GM18517 (cell line): Measurements from ENCODE around the gene DDN.

Source experiments
- ATAC-seq: cut with Tn5 transposase; IDR thresholded peaks from one replicate; pipeline ENCODE4 v1.9.1; 2021; ENCODE audit warnings: mild to moderate bottlenecking, moderate library complexity; ENCODE audit not compliant: unreplicated experiment

DDN gene

DNA sequence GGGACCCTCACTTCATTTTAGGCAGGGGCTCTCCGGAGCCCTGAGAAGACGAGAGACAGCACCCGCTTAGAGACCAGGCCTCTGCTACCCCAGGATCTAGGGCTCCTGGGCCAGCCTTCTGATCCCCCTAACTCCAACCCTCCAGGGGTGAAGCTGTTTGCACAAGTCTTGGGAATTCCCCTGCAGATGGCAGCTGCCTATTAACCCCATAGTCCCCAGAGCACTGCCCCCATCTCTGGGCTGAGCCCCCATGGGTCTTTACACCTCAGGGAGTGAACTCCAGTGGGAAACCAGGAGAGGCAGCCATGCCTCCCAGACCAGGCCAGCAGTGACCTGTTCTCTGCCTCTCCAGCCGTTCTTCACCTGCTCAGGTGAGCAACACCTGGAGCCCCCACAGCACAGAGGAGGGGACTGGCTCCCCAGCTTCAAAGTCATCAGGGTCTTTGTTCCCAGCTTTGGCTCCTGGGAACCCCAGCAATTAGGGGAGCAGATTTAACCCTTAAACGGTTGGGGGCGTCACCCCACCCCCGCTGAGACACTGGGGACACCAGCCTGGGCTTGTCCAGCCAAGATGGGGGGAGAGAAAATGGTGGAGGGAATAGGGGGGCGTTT is 29.9 kb downstream of the DDN start:
- ATAC-seq: no peak

DNA sequence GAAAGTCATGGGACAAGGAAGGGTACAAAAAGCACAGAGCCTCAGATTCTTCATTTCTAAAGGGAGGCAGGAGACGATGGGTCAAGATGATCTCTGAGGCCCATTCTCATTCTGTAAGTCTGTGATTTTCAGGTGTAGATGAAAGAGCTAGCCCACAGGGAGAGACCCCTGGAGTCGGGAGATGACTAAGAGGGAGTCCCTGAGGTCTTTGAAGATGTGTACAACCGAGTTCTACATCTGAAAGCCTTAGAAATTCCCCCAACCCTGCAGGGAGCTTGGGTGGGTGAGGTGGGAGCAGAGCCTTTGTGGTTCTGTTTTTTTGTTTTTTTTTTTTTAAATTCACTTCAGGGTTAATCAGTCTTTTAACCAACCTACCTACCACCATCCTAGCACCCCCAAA is 30.7 kb downstream of the DDN start:
- ATAC-seq: no peak

DNA sequence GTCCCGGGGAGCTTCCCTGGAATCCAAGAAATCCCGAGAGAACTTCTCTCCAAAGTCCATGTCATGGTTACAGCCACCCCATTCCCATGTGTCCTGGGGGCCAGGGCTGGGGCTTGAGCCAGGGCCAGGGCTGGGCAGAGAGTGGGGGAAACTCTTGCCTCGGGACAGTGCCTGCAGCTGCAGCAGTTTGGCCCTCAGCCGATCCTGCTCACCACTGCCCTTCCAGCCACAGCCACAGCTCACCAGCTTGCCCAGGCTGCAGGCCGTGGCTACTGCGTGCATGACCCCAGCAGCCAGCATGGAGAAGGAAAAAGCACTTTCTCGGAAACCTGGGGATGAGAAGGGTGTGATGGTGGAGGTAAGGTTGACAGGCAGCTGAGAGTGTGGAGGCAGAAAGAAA is 31.2 kb downstream of the DDN start:
- ATAC-seq: no peak

DNA sequence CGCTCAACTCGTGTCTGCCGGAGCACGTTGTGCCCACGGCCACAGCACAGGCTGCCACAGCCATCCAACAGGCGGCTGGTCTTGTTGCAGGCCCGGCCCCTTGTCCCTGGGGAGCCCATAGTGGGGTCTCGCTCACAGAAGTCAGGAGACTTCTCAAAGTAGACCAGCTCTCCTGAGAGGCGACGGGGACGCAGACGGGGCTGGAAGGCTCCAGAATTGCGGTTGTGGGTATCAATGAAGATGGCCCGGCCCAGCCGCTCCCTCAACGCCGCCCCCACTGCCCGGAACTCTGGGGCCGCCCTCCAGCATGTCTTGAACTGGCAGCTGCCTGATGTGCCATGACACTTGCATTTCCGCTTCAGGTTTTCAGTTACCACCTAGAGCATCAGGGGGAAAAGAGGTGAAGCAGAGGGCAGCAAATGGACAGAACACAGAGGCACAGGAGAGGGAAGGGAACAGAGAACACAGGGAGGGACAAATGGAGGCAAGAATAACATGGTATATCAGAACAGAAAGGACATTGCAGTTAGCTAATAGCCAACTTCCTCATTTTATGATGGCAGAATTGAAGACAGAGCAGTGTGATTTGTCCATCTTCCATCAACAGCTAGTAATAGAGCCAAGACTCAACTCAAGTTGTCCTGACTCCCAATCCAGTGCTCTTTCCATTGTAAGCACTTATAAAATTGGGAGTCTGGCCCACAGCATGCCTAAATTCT is 32.8 kb downstream of the DDN start:
- no peak for ATAC-seq

DNA sequence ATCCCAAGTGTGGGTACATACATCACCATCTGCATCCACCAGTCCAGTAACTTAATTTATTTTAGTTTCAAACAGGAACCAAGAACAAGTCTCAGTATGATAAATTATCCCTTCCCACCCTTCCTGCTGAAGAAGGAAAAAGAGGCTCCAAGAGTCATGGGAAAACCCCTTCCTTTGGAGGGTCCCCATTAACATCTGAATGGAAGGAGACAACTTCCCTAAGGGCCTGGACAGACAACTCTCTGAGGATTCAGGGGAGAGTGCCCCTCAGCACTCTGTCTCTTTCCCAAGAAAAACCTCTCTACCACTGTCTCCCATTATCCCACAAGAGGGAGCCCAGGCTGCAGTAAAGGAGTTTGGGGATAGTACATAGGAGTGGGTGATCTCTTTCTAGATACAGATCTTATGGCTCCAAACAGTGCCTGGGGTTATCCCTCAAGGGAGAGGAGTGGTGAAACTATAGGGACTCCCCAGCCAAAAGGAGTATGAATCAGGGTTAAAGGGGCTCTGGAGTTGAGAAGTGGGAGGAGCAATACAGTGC is 33.8 kb downstream of the DDN start:
- ATAC-seq: no peak

DNA sequence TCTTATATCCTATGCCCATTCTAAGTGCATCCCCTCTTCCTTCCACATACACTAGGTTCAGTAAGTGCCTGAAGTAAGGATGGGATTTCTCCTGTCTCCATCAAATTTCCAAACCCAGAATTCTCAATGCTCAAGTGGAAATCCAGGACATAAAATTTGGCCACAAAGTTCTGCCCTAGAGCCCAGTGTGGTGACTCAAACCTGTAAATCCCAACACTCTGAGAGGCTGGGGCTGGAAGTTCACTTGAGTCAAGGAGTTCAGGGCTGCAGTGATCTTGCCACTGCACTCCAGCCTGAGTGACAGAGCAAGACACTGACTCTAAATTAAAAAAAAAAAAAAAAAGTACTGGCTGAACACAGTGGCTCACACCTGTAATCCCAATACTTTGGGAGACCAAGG is 37.4 kb downstream of the DDN start:
- ATAC-seq: no peak

DNA sequence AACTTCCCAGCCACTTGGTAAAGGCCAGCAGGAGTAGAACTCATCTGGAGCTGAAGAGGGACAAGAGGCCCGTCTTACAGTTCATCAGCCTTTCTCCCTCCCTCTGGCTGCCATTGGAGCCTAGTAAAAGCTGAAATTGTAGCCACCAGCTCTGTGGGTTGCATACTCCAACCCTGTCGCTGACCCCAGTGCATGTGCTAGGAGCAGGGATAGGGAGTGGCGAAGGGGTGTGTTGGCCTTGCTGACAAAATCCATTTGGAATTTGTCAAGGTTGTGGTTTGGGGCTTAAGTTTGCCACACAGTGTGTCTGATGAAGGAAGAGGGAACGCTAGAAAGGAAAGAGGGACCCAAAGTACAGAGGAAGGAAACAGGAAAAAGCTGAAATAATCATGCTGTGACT is 37.8 kb downstream of the DDN start:
- ATAC-seq: no peak

DNA sequence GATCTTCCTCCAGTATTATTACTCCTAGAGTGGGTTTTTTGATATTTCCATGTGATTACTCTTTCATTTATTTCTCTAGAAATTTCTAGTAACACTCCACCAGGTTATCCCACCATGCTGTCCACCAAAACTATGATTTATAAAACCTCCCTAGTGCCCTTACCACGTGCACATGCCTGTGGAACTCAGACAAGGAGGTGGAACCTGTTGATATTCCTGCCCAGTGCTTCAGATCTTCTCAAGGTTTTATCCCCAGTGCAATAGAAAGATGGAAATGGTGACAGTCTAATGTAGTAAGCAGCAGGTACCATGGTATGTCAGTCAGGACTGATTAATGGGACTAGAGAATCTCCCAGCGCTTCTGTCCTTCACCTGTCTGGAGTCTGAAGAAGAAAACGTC is 38.3 kb downstream of the DDN start:
- ATAC-seq: no peak

DNA sequence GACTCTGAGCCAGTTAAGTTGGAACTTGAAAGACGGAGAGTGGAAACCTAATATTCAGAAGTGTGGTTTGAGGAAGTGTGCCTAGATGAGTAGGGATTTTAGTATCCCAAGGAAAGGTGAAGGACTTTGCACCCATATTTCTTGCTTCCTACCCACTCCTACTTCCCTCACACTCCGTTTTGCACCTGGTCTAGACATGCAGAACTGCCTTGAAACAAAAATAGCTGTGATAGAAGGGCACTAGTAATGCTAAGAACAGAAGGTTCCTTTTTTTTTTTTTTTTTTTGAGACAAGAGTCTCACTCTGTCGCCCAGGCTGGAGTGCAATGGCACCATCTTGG is 41.2 kb downstream of the DDN start:
- ATAC-seq: no peak

DNA sequence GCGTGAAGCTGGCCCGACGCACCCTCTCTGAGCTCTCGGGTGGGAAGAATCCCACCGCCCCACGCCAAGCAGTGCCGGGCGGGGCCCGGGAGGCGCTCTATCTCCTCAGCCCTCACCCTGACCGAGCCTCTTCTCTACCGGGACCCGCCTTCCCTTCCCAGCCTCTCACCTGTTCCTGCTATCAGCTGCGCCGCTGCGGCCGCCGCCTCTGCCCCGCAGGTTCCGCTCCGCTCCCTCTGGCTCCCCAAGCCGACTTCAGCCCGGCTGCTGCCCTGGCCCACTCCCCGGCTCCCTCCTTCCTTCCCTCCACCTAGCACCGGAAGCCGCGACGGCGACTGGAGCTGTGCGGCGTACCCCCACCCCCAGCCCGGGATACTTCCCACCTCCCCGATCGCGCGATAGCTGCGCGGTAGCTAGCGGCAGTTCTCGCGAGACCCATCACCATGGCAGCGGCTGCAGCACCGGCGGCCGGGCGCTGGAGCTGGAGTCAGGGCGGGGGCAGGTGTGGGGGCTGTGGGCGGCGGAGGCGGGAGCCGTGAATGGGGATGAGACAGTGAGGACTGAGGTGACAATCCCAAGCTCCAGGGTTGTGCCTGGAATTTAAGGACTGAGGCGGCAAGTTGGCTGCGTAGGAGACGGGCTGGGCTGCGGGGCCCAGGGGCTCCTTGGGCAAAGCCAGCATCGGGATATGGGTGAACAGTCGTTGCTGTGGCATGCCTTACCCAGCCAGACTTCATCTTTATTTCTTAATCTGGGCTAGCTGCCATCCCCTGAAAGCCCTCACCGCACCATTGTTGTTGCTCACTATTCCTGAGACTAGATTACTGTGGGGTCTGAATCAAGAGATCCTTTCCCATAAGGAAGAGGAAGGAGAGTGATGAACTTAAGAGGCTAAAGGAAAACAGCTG is 41.8 kb downstream of the DDN start, which contains the start of gene ARF3:
Gene ARF3 (minus strand): TSS at position 347 of the 908 bp plus-strand sequence. CDS start 16,392 bp downstream, outside the sequence.
- ATAC-seq: peak; percentile 79

DNA sequence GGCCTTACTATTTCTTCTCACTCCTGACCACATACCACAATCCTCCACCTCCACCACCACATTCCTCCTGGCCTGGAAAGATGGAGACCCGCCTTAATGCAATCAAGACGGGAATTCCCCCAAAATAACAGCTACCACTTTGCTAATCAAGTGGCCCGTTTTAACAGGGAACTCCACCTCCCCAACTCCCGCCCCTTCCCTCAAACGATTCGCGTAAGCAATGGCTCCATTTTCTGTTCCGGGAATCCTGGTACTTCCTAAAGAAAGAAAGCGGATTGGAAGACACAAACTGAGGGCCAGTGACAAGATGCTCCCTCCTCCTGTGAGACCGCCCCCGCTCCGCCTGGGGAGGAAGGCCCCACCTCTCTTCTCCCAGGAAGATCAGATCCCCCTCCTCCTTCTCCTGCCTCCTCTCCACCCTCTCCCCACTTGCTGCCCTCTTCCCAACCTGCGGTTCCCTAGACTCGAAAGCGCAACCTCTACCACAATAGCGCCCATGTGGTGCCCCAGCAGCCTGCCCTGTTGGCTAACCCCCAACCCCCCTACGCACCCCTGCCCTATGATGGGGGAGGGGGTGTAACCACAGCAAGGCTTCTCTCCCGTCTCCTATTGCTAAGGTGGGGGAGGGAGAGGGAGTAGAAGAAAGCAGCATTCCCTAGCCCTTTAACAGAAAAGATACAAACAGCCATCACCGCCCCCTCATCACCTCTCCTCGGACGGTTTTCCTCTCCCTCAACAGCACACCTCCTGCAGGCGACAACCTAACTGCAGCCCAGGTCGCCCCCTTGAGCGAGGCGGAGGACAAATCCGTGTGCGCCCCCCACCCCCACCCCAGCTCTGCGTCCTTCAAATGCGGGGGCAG is 42.7 kb downstream of the DDN start:
- ATAC-seq: no peak

DNA sequence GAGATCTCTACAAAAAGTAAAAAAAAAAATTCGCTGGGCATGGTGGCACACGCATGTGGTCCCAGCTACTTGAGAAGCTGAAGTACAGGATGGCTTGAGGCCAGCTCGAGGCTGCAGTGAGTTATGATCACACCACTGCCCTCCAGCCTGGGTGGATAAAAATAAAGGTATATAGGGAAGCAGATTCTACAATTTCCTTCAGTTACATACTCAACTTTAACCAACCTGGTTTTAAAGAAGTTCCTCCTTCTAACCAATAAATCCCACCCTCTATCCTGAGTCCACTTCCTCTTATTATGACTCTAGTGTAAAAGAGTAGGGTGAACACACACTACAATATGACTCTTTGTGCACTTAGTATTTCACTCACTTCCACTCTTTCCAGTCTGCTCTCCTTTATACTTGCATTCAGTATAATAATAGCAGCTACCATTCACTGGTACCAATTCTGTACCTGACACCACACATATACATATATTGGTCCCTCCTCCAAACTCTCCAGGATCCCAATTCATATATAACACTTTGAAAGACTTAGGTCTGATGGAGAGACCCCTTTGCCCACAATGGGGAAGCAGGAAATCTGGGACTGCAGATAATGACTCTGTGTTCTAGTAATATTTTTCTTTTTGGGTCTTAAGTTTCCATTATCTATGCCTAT is 44.2 kb downstream of the DDN start:
- ATAC-seq: no peak

DNA sequence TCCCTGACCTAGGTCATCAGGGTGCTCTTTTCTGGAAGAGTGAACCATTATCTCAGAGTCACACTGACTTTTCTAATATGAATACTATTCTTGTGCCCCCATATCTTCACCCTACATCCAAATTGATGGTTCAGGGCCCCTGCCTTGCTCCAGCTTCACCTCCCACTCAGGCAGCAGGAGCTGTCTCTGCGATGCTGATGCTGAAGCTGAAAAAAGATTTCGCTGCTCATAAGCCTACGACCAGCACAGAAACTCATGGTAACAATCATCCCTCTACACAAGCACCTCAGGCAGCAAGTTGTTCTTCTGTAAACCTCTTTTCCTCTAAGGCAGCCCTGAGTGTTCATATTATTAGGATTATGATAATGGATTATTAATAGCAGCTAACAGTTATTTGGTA is 45.1 kb downstream of the DDN start:
- no peak for ATAC-seq

DNA sequence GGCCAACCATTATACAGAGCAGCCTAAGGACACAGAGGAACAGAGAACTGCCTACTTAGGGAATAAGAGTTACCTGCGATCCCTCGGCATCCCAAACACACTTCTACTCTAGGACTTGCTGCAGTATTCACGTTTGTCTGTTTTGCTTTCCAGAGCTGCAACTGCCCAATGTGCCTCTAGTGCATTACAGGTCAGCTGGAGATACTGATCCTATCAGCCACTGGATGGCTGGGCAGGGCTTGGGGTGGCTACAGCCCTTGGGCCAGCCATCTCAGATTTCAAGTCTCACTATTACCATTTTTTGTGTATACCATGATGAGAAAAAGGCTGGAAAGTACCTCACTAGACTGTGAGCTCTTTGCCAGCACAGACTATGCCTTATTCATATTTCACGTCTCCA is 46.5 kb downstream of the DDN start:
- no peak for ATAC-seq

DNA sequence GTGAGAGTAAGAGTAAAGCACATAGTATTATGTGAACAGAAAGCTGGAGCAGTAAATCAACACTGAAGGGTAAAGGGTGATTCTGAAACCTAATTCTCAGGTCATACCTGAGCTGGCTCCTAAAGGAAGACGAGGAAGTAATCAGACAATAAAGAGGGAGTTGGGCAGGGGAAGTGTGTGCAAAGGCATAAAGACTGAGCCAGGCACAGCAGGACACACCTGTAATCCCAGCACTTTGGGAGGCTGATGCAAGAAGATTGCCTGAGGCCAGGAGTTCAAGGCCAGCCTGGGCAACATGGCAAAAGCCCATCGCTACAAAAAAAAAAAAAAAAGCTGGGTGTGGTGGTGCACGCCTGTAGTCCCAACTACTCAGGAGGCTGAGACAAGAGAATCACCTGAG is 51.4 kb downstream of the DDN start:
- ATAC-seq: no peak

DNA sequence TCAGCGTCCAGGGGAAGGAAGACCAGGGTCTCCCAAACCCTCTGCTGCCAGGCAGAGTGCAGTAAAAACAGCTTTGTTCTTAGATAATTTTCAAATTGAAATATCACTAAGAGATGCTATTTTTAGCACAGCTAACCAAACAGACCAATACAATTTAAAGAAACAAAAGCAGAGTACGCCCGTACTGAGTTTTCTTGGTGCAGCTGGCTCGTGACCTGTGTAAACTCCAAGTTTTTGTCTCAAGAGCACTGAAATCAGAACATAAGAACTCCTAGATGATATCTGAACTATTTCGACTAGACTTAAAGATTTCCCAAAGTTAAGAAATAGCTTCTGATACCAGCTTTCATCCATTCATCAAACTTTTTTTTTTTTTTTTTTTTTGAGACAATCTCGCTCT is 52.2 kb downstream of the DDN start:
- ATAC-seq: no peak

DNA sequence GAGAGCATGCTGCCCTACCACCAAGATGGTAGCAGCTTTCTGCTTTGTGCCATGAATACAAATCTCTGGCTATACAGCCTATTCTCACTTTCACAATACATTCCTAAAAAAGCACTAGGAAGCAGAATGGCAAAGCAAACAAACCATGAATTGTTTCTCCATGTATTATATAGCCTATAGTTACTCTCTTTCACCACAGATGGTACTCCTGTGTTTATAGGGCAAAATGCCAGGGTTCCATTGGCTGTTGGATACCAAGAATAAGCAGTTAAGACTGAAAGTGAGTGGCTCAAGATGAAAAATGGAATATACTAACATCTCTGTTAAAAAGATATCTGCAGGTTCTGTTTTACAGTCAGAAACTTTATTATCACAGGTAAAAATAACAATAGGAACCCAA is 53.0 kb downstream of the DDN start:
- ATAC-seq: no peak
